ENCODE results near the gene ROR2. TPM values are rescaled to one million over a fixed set of nuclear protein-coding genes. Genes with fewer than 3 reads are reported as not detected.

The ROR2 gene
- total RNA-seq, 4 donors from 2014 or later, result 0.70 to 9.9 (median 4.1) TPM

- no peak for TF ChIP-seq POLR2A (IDR thresholded peaks at IDR 0.05)
- TF ChIP-seq, protein P1, sequence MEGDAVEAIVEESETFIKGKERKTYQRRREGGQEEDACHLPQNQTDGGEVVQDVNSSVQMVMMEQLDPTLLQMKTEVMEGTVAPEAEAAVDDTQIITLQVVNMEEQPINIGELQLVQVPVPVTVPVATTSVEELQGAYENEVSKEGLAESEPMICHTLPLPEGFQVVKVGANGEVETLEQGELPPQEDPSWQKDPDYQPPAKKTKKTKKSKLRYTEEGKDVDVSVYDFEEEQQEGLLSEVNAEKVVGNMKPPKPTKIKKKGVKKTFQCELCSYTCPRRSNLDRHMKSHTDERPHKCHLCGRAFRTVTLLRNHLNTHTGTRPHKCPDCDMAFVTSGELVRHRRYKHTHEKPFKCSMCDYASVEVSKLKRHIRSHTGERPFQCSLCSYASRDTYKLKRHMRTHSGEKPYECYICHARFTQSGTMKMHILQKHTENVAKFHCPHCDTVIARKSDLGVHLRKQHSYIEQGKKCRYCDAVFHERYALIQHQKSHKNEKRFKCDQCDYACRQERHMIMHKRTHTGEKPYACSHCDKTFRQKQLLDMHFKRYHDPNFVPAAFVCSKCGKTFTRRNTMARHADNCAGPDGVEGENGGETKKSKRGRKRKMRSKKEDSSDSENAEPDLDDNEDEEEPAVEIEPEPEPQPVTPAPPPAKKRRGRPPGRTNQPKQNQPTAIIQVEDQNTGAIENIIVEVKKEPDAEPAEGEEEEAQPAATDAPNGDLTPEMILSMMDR (IDR thresholded peaks at IDR 0.05), result no peak
- no peaks in the 10 kb centered on the region for H3K4me1 ChIP-seq
- DNase-seq, result no peak
Measured at GRCh38 chr9:91646702-91647101, 303.3 kb downstream of the ROR2 start.

GRCh38 chr9:91644433-91644832 lies 305.6 kb downstream of the ROR2 start:
- no peak for TF ChIP-seq POLR2A (IDR thresholded peaks at IDR 0.05)
- TF ChIP-seq, protein P1 (IDR thresholded peaks at IDR 0.05), result no peak
- Histone ChIP-seq H3K4me1 (no peaks in the 10 kb centered on the region), H3K27ac (no peak overlapping the region), H3K36me3 (no peaks in the 10 kb centered on the region), H3K4me3 (no peak overlapping the region), H3K9me3 (peaks cover 0 to 3% (median 0%) of the 10 kb centered on the region in 4 donors), H3K27me3 (no peaks in the 10 kb centered on the region)
- DNase-seq, result no peak

More at GRCh38 chr9:91646702-91647101, 303.3 kb downstream of the ROR2 start:
- no peaks in the 10 kb centered on the region for H3K27me3 ChIP-seq
- no peaks in the 10 kb centered on the region for H3K36me3 ChIP-seq
- no peaks in the 10 kb centered on the region for H3K9me3 ChIP-seq
- no peak overlapping the region for H3K27ac ChIP-seq
- H3K4me3 ChIP-seq, result no peak overlapping the region

DNA sequence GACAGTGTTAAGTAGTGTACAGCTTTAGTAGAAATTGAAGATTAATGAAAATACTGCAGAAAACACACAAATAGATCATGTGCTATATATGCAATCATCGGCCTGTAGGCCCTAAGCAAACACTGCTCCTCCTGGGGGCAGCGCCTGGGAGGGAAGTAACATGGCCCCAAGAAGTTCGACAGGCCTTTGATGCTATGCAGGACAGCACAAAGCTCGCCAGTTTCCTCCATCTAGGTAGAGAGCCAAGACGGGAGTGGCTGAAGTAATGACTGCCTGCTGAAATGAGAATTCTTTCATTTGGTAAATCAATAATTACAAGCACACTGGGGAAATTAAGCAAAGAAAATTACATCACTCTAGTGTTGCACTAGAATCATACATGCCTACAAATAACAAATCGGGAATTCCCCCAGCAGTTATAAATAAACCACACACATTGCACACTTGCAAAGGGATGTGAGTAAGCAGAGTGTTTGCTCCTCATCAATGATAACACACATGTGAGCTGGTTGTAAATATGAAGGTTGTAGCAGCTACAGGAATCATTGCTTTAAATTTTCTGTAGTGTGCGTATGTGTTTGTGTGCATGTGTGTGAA lies 306.4 kb downstream of the ROR2 start:
- DNase-seq, result no peak
- H3K27me3 ChIP-seq, result no peaks in the 10 kb centered on the region
- no peaks in the 10 kb centered on the region for H3K4me1 ChIP-seq
- H3K27ac ChIP-seq, result no peak overlapping the region
- no peaks in the 10 kb centered on the region for H3K36me3 ChIP-seq
- H3K4me3 ChIP-seq, result no peak overlapping the region
- TF ChIP-seq, protein P1 (IDR thresholded peaks at IDR 0.05), result no peak
- TF ChIP-seq POLR2A (IDR thresholded peaks at IDR 0.05), result no peak
- H3K9me3 ChIP-seq, result peaks cover 0 to 3% (median 0%) of the 10 kb centered on the region in 4 donors

GRCh38 chr9:91642771-91643170 lies 307.3 kb downstream of the ROR2 start:
- no peaks in the 10 kb centered on the region for H3K27me3 ChIP-seq

DNA sequence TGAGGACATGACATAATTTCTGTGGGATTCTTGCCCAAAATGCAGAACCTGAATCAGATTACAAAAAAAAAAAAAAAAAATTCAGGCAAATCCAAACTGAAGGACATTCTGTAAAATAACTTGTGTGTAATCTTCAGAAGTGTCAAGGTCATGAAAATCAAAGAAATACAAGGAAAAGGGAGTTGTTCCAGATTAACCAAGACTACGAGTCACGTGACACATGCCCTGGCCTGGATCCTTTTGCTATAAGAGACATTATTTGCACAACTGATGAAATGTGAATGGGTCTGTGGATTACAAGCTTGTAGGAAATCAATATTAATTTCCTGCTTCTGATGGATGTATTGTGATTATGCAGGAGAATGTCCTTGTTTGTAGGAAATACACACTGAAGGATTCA lies 309.6 kb downstream of the ROR2 start:
- Histone ChIP-seq H3K4me1 (no peaks in the 10 kb centered on the region), H3K36me3 (no peaks in the 10 kb centered on the region), H3K27ac (no peak overlapping the region), H3K9me3 (peaks cover 0 to 3% (median 0%) of the 10 kb centered on the region in 4 donors), H3K4me3 (no peak overlapping the region), H3K27me3 (no peaks in the 10 kb centered on the region)
- no peak for TF ChIP-seq POLR2A (IDR thresholded peaks at IDR 0.05)
- TF ChIP-seq, protein P1 (IDR thresholded peaks at IDR 0.05), result no peak
- no peak for DNase-seq

More at GRCh38 chr9:91642771-91643170, 307.3 kb downstream of the ROR2 start:
- Histone ChIP-seq H3K27ac (no peak overlapping the region), H3K4me1 (no peaks in the 10 kb centered on the region), H3K9me3 (peaks cover 0 to 3% (median 0%) of the 10 kb centered on the region in 4 donors), H3K4me3 (no peak overlapping the region), H3K36me3 (no peaks in the 10 kb centered on the region)
- DNase-seq, result no peak
- TF ChIP-seq, protein P1 (IDR thresholded peaks at IDR 0.05), result no peak
- no peak for TF ChIP-seq POLR2A (IDR thresholded peaks at IDR 0.05)

Measured in Peyer's patch (tissue), 4 donors.